Activated T-cell treated with anti-CD3 and anti-CD28 coated beads for 1 hour (primary cell): ENCODE data around the gene GAS2L2.
"Not testable (repeated sequence)": the region's sequence is repeated elsewhere in the genome, so short reads cannot be mapped to it uniquely, and the experiment has no call there.

ENCODE experiments used
- DNase-seq: peaks from one replicate; pipeline ENCODE4 v3.0.0-alpha.2; 2020; ENCODE audit warnings: low read depth

GAS2L2 gene

DNA sequence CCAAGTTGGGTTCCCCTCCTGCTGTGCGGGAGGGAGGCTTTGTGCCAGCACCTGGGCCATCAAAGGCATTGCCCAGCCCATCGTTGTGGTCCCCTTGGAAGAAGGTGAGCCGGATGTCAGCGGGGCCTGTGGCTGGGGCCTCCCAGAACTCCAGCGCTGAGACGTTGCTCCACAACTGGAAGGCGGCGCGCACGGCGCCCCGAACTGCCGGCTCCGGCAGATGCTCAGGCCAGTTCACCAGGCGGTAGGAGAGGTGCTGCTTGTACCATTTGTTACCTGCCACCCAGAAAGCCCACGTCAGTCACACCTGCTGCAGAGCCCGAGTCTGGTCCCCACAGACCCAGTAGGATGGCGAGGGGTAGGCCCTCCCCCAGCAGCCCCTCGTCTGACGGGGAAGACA lies 20.1 kb upstream of the GAS2L2 start:
- no peak for DNase-seq

DNA sequence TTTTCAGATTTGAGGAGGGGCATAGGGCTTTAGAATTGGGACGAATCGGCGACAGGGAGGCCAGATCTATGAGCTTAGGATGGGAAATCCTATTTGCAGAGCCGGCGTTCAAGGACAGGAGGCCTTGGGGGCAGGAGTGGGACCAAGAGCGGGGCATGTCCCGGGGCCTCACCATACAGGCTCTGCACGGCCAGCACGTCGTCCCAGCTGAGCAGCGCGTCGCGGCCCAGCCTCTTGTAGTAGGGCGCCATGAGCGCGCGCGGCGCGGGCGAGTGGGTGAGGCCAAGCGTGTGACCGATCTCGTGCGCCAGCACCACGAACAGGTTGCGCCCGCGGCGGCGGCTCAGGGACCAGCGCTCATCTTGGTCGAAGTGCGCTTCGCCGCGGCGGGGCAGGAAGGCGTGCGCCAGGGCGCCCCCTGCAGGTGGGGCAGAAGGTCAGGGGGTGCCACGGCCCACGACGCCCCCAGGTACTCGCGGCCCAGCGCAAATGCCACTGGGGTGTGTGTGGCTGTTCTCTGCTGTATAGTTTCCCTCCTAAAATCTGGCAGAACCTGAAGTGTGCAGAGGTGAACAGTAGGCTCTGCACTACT lies 17.0 kb upstream of the GAS2L2 start:
- DNase-seq = no peak

DNA sequence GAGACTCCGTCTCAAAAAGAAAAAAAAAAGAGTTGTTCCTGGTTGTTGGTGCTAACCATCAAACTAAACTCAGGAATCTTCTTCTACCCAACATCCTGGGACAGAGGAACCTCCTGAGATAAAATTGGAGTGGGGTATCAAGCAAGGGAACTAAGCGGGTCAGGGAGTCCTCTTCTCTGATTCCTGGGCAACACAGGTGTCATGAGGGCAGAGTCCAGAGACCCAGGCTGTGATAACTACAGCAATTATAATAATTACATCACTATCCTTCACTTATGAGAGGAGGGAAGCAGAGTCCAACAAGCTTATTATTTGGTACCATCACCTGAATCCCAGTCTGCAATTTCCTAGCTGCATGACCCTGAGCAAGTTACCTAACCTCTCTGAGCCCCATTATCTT lies 15.8 kb upstream of the GAS2L2 start:
- DNase-seq = no peak

DNA sequence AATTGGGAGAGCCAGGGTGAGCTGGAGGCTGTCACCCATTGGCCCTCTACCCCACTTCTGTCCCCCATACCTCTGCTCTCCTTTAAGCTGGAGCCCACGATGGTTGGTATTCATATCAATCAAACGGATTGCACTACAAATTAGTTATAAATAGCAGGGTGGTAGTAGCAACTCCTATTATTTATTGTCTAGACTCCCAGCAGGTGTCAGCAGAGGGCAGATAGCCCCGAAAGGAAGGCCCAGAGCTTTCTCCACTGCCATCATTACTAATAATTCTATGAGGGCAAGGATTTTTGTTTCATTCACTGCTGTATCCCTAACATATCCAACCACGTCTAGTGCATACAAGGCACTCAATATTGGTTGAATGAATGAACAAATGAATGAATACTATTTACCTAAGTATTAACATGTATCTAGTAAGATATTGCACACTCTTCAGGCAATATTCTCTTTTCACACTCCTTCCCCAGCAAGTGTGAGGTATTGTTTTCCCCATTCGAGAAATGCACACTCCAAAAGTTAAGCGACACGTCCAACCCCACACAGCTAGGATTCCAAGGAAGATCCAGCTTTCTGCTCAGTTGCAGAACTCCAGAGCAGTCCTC lies 14.0 kb upstream of the GAS2L2 start:
- DNase-seq = no peak

DNA sequence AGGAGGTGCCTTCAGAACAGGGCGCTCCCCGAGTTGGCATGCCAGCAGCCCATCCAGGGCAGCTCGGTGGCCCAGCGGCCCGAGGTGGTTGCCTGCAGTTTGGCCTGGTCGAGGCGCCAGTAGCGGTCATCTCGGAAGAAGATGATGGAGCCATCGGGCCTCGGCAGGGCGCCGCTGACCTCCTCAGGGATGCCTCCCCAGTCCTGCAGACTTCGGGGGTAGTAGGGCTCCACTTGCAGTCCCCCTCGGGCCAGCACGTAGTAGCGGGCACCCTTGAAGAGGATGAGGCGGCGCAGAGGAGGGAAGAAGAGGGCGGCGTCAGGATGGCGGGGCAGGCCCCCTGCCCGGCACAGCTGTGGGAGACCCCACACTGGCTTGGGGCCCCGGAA lies 13.4 kb upstream of the GAS2L2 start:
- DNase-seq = no peak

DNA sequence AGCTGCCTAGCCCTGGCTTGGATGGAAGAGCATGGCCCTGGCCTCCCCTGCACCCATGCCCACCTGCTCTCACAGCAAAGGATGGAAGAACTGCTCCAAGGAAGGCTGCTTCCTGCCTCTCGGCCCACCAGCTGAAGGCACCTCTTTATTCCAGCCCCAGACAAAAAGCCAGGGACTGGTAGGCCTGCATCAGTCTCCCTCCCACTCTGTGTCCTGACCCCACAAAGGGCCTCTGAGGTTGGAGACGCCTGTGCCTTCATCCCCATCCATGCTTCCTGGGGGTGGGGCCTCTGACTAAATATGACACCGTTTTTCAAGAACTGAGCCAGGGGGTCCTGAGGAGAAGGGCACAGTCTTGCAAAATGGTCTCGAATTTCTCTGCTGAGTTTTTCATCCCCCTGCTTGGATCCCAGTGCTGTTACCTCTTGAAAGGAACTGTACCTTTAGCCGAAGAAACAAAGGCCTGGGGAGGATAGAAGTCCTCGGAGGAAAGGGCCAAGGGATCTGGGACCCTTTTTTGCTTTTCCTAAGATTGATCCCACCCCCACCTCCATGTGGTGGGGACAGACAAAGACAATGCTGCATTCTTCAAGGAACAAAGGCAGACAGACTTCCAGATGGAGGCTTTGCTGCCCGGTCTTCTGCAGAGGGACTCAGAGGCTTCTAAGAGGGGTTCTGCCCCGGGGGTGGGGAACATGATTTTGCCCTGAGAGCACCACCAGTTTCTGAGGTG lies 12.9 kb upstream of the GAS2L2 start:
- no peak for DNase-seq

DNA sequence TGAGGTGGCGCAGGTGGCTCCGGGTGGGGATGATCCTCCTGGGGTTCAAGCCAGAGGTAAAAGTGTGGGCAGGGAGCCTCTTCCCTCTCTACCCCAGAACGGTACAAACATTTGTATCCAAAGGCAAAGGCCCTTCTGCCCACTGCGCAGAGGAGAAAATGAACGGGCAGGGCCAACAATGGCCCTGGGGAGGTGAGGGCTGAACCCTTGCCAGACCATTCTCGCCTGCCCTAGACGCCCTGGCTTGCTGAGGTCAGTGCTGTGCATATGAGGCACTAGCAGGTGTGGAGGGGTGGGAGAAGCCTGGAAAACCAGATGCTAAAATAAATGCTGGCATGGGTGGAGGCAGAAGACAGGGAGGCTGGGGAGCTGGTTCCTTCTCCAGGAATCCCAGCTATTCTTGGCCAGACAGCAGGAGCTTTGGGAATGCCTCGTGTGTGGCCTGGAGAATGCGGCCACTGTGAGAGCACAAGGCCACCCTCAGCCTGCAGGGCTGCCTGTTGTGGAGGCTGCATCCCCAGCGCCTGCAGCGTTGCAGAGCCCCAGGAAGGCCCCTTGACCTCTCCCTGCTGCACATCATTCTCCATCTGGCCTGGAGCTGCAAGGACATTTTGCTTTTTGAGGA lies 12.2 kb upstream of the GAS2L2 start:
- DNase-seq = no peak

DNA sequence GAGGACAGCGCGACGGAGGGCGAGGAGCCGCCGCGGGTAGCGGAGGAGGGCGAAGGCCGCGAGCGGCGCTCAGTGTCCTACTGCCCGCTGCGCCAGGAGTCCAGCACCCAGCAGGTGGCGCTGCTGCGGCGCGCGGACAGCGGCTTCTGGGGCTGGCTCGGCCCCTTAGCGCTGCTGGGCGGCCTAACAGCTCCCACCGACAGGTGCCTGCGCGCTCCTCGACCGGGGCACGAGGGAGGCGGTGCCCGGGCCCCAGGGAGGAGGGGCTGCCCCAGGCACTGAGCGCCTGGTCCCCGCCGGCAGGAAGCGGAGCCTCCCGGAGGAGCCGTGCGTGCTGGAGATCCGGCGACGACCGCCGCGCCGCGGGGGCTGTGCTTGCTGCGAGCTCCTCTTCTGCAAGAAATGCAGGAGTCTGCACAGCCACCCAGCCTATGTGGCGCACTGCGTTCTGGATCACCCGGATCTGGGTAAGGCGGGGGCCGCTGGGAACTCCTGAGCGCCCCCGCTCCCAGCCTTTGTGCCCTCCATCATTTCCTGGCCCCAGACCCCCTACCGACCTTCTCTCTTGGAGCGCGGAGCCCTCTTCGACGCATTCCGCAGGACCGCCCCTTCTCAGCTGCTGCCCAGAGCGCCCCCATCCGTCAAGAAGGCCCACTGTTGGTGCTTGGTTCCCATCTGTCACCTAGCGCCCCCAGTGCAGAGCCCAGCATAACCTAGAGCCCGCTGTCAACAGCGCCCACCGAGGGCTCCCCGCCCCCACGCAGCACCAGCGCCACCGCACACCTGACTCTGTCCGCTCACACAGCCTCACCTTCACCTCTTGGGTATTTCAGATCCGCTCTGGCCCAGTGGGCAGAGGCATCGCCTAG lies 11.3 kb upstream of the GAS2L2 start:
- peak; percentile 78 for DNase-seq

DNA sequence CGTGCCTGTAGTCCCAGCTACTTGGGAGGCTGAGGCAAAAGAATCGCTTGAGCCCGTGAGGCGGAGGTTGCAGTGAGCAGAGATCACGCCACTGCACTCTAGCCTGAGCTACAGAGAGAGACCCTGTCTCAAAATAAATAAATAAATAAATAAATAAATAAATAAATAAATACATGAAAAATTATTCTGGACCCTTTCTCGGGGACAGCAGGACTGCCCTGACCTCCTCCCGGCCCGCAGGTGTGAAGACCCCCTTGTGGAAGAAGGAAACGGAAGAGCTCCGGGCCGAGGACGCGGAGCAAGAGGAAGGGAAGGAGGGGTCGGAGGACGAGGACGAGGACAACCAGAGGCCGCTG lies 10.7 kb upstream of the GAS2L2 start:
- no peak for DNase-seq

DNA sequence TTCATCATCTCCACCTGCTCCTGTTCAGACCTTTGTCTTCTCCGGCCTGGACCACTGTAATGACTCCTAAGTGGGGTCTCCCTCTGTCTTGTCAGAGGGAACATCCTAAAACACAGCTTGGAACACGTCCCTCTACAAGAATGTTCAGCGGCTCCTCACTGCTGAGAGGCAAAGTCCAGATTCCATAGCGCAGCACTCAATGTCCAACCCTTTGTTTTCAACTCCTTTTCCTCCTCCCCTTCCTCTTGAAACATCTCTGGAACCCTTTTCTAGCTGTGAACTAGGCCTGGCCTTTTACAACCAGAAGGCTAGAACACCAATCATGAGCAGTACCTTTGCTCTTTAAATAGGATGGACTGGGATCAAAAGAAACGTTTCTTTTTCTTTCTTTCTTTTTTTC lies 8.6 kb upstream of the GAS2L2 start:
- no peak for DNase-seq

DNA sequence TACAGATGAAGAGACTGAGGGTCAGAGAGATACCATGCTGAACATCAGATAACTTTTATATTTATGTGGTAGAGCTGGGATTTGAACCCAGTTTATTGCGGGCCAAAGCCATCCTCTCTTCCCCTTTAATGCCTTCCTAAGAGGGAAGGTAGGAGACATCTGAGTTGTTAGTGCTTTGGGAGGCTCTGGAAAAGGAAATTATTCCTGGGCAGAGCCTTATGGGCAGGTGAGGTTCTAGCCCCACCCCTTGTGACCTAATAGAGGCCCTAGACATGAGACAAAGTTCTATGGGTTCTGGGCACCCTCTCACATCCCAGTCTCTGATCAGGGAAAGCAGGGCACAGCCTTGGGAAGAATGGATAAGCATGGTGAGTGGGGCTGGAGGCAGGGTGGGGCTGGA lies 7.5 kb upstream of the GAS2L2 start, which contains the start of gene C17orf50:
Gene C17orf50, plus strand, starts transcription at position 301 of the 400 bp plus-strand sequence. Its CDS starts 55 bp downstream, at position 356.
- no peak for DNase-seq

DNA sequence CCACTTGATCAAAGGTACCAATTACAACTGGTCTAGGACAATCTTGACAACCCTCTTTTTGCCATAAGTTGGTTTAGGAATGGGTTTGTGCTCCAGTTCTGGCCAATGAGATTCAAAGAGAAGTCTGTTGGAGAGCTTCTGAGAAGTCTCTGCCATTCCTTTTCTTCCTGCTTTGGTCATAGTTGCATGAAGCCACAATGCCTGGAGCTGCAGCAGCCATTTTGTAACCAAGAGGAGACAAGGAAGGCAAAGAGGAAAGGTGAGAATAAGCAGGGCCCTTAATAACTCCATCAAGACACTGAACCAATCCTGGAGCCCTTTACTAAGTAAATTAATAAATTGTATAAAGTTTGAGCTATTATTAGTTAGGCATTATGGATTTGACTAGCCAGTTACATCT lies 4.2 kb upstream of the GAS2L2 start:
- no peak for DNase-seq

DNA sequence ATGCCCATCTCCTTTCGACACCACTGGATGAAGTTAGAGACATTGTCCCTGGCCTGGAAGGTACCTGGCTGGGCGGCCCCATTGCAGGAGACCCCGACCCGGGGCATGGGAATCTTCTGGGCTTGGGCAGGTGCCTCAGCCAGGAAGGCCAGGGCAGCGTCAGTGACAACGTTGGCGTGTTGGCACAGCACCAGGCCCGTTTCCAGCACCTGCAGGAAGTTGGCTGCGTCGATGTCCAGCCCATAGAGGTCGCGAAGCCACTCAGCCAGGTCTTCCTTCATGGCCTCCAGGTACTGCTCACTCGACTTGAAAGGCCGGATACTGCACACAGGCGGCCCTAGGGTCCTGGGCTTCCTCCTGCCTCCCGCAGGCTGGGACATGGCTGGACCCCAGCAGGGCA lies 568 bp downstream of the GAS2L2 start:
- no peak for DNase-seq

DNA sequence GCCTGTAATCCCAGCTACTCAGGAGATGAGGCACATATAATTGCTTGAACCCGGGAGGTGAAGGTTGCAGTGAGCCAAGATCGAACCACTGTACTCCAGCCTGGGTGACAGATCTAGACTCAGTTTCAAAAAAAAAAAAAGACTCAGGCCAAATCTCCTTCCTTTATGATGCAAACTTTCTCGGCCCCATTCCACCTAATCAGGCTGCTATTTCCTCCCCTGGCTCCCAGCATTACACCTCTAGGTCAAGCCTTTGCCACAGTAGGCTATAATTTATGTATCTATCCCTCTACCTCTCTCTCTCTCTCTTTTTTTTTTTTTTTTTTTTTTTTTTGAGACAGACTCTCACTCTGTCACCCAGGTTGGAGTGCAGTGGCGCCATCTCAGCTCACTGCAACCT lies 1.5 kb downstream of the GAS2L2 start:
- DNase-seq = not testable (repeated sequence)

DNA sequence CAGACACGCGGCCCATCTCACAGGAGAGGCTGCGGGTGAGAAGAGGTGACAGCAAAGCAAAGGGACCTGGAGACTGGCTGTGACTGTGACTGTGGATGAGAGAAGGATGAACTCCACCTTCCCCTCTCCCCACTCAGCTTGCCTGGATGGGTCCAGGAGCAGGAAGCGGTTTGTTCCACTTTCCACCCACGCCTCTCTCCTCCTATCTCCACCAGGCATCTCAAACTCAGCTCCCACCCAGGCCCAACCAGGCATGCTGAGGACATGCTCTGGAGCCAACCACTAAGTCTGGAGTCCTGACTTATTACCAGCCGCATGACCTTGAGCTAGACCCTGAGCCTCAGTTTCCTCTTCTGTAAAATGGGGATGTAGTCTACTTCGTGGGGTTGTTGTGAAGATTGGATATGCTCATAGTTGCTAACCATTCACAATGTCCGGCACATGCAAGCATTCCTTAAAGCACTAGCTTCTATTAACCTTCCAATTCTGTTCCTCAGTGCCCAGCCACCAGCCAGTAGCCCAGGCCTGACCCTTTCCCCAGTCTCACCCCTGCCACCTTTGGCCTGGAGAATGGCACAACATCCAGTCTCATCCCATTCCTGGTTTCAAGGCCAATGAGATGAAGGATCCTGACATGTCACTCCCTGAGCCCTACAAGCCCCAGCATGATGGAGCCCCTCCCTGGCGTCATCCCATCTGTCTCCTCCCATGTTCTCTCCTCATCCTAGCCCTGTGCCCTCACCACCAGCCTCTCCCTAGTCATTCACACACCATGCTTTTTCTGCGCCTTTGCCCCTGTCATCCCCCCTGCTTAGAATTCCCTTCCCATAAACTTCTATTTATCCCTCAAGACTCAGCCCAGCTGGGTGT lies 2.3 kb downstream of the GAS2L2 start:
- DNase-seq = no peak

DNA sequence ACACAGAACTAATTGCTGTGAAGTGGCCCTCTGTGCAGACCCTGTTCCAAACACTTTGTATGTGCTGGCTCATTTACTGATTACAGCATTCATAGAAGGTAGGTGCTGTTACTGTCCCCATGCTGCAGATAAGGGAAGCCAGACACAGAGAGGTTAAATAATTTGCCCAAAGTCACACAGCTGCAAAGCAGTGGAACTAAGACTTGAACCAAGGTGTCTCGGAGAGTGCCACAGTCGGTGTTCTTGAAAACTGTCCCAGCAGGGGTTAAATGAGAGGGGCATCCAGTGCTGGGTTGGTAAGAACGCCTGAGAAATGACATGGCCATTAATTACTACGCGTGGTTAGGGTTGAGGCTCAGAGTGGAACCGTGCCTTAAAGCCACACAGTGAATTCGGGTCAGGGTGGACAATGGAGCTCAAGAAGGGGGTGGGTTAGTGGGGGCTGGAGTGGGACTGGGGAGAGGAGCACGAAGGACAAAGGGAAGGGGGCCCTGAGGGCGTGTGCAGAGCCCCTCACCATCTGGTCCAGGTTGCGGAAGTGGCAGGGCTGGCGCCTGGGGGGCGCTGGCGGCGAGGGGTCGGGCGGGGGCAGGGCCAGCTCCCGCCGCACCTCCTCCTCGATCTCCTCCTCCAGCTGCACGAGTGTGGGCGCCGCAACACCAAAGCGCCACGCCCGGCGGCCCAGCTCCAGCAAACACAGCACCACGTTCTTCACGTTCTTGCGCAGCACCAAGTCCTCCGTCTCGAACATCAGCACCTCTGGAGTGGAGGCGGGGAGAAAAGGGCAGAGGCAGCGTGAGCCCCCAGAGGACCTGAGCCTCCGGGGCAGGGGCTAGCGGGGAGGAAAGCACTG lies 3.3 kb downstream of the GAS2L2 start:
- DNase-seq = no peak

DNA sequence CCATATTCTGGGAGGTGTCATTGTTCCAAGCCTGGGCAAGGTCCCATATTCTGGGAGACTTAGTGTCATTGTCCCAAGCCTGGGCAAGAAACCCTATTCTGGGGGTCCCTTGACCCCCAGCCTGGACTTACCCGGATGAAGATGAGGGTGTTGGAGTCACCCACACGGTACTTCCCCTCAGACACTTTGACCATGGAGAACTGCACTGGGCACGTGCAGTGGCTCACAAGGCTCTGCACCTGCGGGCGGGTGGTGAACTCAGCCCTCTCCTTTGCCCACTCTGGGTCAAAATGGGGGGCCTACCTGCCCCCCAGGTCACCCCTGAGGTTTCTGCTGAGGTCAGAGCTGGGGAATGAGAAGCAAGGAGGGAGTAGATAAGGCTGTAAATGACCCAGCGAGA lies 4.1 kb downstream of the GAS2L2 start:
- no peak for DNase-seq

DNA sequence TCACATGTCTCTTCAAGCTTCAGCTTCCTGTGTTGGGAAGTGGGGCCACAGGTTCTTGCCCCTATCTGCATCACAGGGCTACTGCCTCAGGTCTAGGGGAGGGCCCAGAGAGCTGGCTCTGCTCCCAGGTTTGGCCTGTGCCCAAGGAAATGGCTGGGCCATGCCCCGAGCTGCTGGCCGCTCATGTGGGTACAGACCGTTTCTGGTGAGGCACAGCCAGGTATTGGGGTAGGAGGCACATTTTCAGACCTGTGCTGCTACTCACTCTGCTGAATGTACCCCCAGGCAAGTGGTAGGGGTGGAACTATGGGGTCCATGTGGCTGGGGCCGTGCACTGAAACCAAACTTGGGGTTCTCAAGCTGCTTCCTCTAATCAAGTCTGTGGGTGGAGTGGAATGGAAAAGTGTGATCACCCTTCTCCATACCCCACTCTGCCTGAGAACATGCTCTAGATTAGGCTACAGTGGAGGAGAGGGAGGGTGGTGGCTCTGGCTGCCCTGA lies 4.6 kb downstream of the GAS2L2 start:
- no peak for DNase-seq

DNA sequence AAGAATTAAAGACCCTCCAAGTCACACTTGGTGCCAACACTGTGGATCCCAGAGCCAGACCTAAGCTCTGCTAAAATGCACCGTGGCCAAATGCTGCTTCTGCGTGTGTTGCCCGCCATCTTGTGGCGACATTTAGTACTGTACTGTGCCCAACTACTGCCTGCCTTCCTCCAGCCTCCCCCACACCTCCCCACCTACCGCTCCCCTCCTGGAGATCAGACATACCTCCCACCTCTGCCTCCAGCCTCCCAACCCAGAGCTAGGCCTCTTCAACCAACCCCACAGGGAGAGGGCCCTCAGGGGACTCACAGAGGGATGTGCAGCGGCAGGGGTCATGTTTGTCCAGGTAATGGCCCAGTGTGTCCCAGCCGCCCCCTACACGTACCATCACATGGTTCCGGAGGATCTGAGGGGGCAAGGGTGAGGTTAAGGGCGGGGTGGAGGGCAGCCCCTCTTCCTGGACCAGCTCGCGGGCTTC lies 5.5 kb downstream of the GAS2L2 start:
- peak; percentile 71 for DNase-seq

DNA sequence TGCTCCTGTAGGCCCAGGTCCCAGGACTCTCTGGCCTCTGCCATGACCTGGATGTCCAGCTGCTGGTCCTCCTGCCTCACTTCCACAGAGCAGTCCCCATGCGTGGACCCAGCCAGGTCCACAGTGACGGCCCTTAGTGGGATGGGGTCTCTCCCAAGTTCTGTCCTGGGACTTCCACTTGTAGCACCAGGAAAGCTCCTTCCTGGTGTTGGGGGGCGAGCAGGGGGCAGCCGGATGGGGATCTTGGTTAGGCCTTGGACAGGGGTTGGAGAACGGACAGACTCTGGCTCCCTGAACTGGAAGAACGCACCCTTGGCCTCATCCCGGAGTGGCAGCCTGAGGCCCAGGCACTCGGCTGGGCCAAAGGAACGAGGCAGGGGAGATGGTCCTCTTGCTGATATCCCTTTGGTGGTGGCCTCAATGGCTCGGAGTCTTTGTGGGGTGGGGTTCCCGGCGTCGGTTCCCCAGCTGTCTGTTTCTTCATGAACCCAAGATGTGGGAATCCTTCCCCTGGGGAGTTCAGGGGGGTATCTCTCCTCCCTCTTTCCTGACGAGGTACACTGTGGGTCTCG lies 7.2 kb downstream of the GAS2L2 start:
- DNase-seq = no peak
